K562 (cell line): ENCODE data around the gene MARCHF3. TPM values are rescaled to one million over a fixed set of nuclear protein-coding genes. Genes with fewer than 3 reads are reported as not detected.

Source experiments
- ARID4B ChIP-seq: sonication (generic); formaldehyde crosslinking; IDR thresholded peaks from 2 replicates; pipeline ENCODE4 v1.8.0; 2022; ENCODE audit warnings: mild to moderate bottlenecking, missing genetic modification reagents
- EGR1 ChIP-seq: fragments of 450-650 bp; conservative IDR thresholded peaks from 2 replicates; pipeline ENCODE4 v1.6.1; 2017; ENCODE audit warnings: mild to moderate bottlenecking
- GABPB1 ChIP-seq: sonication (generic); formaldehyde crosslinking; IDR thresholded peaks from 2 replicates; pipeline ENCODE4 v1.8.0; 2022; ENCODE audit warnings: mild to moderate bottlenecking, missing genetic modification reagents
- HDGF ChIP-seq: fragments of 450-650 bp; IDR thresholded peaks from 2 replicates; pipeline ENCODE4 v1.6.1; 2016
- IRF1 ChIP-seq: sonication (generic); formaldehyde crosslinking; IDR thresholded peaks from 2 replicates; pipeline ENCODE4 v1.8.0; 2022; ENCODE audit warnings: missing genetic modification reagents, mild to moderate bottlenecking, borderline replicate concordance
- JUND ChIP-seq, 2 experiments: IDR thresholded peaks; 2 replicates in 1 of 2; 3 replicates in 1 of 2; pipeline ENCODE4 v1.6.1; 2011; ENCODE audit warnings: borderline replicate concordance in 2 of 2, low read depth in 2 of 2, low read length in 2 of 2, improper control_type of control experiment in 1 of 2, missing biosample characterization in 1 of 2, missing genetic modification characterization in 1 of 2, missing genetic modification reagents in 1 of 2
- LARP7 ChIP-seq: fragments of 450-650 bp; IDR thresholded peaks from 2 replicates; pipeline ENCODE4 v1.6.1; 2016
- NFRKB ChIP-seq: fragments of 450-650 bp; IDR thresholded peaks from 2 replicates; pipeline ENCODE4 v1.6.1; 2016; ENCODE audit warnings: low read depth
- NR4A1 ChIP-seq, 2 experiments: fragments of 250-450 bp in 1 of 2; fragments of 450-650 bp in 1 of 2; sonication (Bioruptor Pico) in 1 of 2; IDR thresholded peaks; 2 replicates each; pipeline versions ENCODE4 v1.4.0 to v1.6.1; 2016 to 2020; ENCODE audit warnings: mild to moderate bottlenecking in 2 of 2, missing compliant biosample characterization in 1 of 2, missing genetic modification characterization in 1 of 2, moderate library complexity in 1 of 2
- PHB ChIP-seq: fragments of 250-450 bp; sonication (Bioruptor Pico); IDR thresholded peaks from 2 replicates; pipeline ENCODE4 v1.5.0; 2021
- POLR2AphosphoS5 ChIP-seq: IDR thresholded peaks from 2 replicates; pipeline ENCODE4 v1.6.1; 2011; ENCODE audit warnings: mild to moderate bottlenecking, low read depth, low read length, moderate library complexity; ENCODE audit not compliant: control insufficient read depth, insufficient read depth
- RAD21 ChIP-seq, 2 experiments: fragments of 250-450 bp in 1 of 2; fragments of 450-650 bp in 1 of 2; sonication (Bioruptor Pico) in 1 of 2; formaldehyde crosslinking in 1 of 2; IDR thresholded peaks in 1 of 2; conservative IDR thresholded peaks in 1 of 2; 2 replicates each; pipeline versions ENCODE4 v1.4.0 to v1.8.0; 2020 to 2022; ENCODE audit warnings: mild to moderate bottlenecking in 2 of 2, moderate library complexity in 1 of 2
- RBM39 ChIP-seq: fragments of 200-400 bp; formaldehyde crosslinking; optimal IDR thresholded peaks from 2 replicates; pipeline ENCODE3; 2018; ENCODE audit warnings: low read depth, low read length
- SRF ChIP-seq, 2 experiments: fragments of 250-450, 450-650 bp in 1 of 2; sonication (Bioruptor Pico) in 1 of 2; sonication (generic) in 1 of 2; formaldehyde crosslinking; IDR thresholded peaks; 2 replicates each; pipeline versions ENCODE4 v1.5.0 to v1.5.1; 2020 to 2022; ENCODE audit warnings: mild to moderate bottlenecking in 1 of 2, missing genetic modification reagents in 1 of 2
- TCF7 ChIP-seq: sonication (generic); IDR thresholded peaks from 2 replicates; pipeline ENCODE4 v1.6.1; 2016; ENCODE audit warnings: antibody characterized with exemption, borderline replicate concordance
- ZBTB11 ChIP-seq, 3 experiments: fragments of 200-800 bp in 1 of 3; fragments of 250-450 bp in 1 of 3; fragments of 450-650 bp in 1 of 3; sonication (Bioruptor Pico) in 1 of 3; sonication (Bioruptor generic) in 1 of 3; formaldehyde crosslinking in 1 of 3; IDR thresholded peaks; 2 replicates each; pipeline versions ENCODE4 v1.6.1 to v1.8.0; 2016 to 2022; ENCODE audit warnings: mild to moderate bottlenecking in 2 of 3, missing genetic modification characterization in 2 of 3, missing compliant biosample characterization in 1 of 3, moderate library complexity in 1 of 3
- ZFPM2 ChIP-seq: fragments of 250-450 bp; sonication (Bioruptor Pico); IDR thresholded peaks from 2 replicates; pipeline ENCODE4 v1.5.1; 2022; ENCODE audit warnings: mild to moderate bottlenecking
- ZNF3 ChIP-seq: fragments of 250-450 bp; sonication (Bioruptor Pico); IDR thresholded peaks from 2 replicates; pipeline ENCODE4 v1.5.0; 2021; ENCODE audit warnings: mild to moderate bottlenecking, moderate library complexity
- ZNF583 ChIP-seq: fragments of 250-450 bp; sonication (Bioruptor Pico); IDR thresholded peaks from 2 replicates; pipeline ENCODE4 v1.4.0; 2020
- polyA plus RNA-seq, 8 experiments: library from polyadenylated mRNA; depleted of rRNA in 4 of 8; stranded (reverse) in 5 of 8; unstranded in 3 of 8; fragments of >200 nt; fragmentation: Nextera tagmentation in 2 of 8; fragmentation: Illumina TruSeq in 1 of 8; extraction: Ambion mirVana in 2 of 8; extraction: Trizol in 1 of 8; gene quantifications; 2 replicates each; pipeline versions ENCODE4 v1.2.1 to v1.2.3, GENCODE V29; 2011 to 2014; ENCODE audit warnings: inconsistent platforms in 1 of 8, missing spikeins in 1 of 8
- total RNA-seq, 7 experiments: library from RNA; depleted of rRNA in 6 of 7; stranded (reverse); fragments of >200 nt in 6 of 7; fragmentation: Illumina TruSeq in 2 of 7; extraction: Trizol in 2 of 7; gene quantifications; 2 replicates each; pipeline versions ENCODE4 v1.2.1 to v1.2.3, GENCODE V29; 2011 to 2021; ENCODE audit warnings: low replicate concordance in 1 of 7

The MARCHF3 gene
- total and polyA plus RNA-seq, 9 of the 15 experiments (the other 6 are each of a cell fraction or from before 2014, with no cell fraction given), result 5.6 to 37.4 (median 16.5) TPM

- TF ChIP-seq ARID4B (CRISPR knock-in tag), result no peak
- TF ChIP-seq HDGF, result no peak
- no peak for TF ChIP-seq ZNF3 (CRISPR knock-in tag)
- TF ChIP-seq PHB, result no peak
- peak; percentile 4 to 35 for TF ChIP-seq RAD21 (CRISPR knock-in tag; conservative IDR thresholded peaks at IDR 0.05 in 1 of 2, IDR thresholded peaks at IDR 0.05 in 1 of 2)
- TF ChIP-seq RBM39, result no peak
- no peak for TF ChIP-seq IRF1 (CRISPR knock-in tag)
- 0 out of 2 replicates have a peak, but pooled peaks have one; percentile 15 for TF ChIP-seq LARP7
- TF ChIP-seq TCF7, result peak; percentile 69; the same call in 1 of the 2 replicates
- TF ChIP-seq NR4A1 (CRISPR knock-in tag; IDR thresholded peaks at IDR 0.05), result no peak
- TF ChIP-seq NR4A1 (tag; IDR thresholded peaks at IDR 0.05), result no peak
- peak in 1 of 2 experiments; percentile 24; a peak in 1 of 4 replicates for TF ChIP-seq SRF (CRISPR knock-in tag; IDR thresholded peaks at IDR 0.05)
- TF ChIP-seq JUND (IDR thresholded peaks at IDR 0.05; ENCODE audit: borderline replicate concordance, low read depth, low read length), result peak; percentile 98
- TF ChIP-seq JUND (tag; IDR thresholded peaks at IDR 0.05; ENCODE audit: borderline replicate concordance, low read depth, low read length), result peak; percentile 98; the same call in 2 of the 3 replicates
- TF ChIP-seq ZNF583 (CRISPR knock-in tag), result 0 out of 2 replicates have a peak, but pooled peaks have one; percentile 15
- TF ChIP-seq NFRKB, result 0 out of 2 replicates have a peak, but pooled peaks have one; percentile 10
- no peak for TF ChIP-seq ZFPM2 (CRISPR knock-in tag)
- TF ChIP-seq EGR1, result peak; percentile 48
- peak in 1 of 3 experiments; percentile 69; a peak in 2 of 6 replicates for TF ChIP-seq ZBTB11 (CRISPR knock-in tag; IDR thresholded peaks at IDR 0.05)
- peak; percentile 98 for TF ChIP-seq POLR2AphosphoS5
- no peak for TF ChIP-seq GABPB1 (CRISPR knock-in tag)
Observed at GRCh38 chr5:126884269-126884819, 146.0 kb downstream of the MARCHF3 start (continued).
